Testis (tissue), 2 donors: Measurements from ENCODE around the gene DBP.
"Not testable (repeated sequence)": the region's sequence is repeated elsewhere in the genome, so short reads cannot be mapped to it uniquely, and the experiment has no call there.

Source experiments
- CTCF ChIP-seq, 3 experiments: fragments of 450-650 bp in 2 of 3; fragments of 200-600 bp in 1 of 3; sonication (generic) in 1 of 3; IDR thresholded peaks; one replicate each; pipeline ENCODE4 v1.5.1; 2016 to 2019; ENCODE audit warnings: antibody characterized with exemption in 3 of 3, mild to moderate bottlenecking in 2 of 3, moderate library complexity in 1 of 3
- POLR2A ChIP-seq: fragments of 450-650 bp; IDR thresholded peaks from one replicate; pipeline ENCODE4 v1.6.1; 2017; ENCODE audit warnings: antibody characterized with exemption, mild to moderate bottlenecking, moderate library complexity

- not testable (repeated sequence) for TF ChIP-seq POLR2A; CTCF (IDR thresholded peaks at IDR 0.05)
Measured at GRCh38 chr19:48680006-48680405, 42.8 kb upstream of the DBP start.
